ENCODE measurements around the gene SPATA16.

DNA sequence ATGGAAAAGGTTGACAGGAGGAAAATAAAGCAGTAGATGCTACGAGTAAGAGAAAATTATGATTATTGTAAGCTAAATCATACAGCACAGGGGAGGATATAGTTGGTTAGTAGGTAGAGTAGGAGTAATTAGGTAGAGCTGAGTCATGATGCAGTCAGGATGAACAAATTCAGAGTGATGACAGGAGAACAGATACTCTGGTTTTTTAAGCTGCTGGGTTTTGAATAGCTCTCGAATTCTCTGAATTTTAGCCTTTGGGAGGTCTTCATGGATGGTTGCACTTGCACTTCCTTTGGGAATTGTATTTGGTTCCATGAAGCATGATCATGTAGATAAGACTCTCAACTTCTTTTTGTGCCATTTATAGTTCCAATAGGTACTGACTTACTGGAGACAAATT, 294.3 kb downstream of the SPATA16 start:
- TF ChIP-seq, protein P1, sequence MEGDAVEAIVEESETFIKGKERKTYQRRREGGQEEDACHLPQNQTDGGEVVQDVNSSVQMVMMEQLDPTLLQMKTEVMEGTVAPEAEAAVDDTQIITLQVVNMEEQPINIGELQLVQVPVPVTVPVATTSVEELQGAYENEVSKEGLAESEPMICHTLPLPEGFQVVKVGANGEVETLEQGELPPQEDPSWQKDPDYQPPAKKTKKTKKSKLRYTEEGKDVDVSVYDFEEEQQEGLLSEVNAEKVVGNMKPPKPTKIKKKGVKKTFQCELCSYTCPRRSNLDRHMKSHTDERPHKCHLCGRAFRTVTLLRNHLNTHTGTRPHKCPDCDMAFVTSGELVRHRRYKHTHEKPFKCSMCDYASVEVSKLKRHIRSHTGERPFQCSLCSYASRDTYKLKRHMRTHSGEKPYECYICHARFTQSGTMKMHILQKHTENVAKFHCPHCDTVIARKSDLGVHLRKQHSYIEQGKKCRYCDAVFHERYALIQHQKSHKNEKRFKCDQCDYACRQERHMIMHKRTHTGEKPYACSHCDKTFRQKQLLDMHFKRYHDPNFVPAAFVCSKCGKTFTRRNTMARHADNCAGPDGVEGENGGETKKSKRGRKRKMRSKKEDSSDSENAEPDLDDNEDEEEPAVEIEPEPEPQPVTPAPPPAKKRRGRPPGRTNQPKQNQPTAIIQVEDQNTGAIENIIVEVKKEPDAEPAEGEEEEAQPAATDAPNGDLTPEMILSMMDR (IDR thresholded peaks at IDR 0.05; ENCODE audit: low read length): no peak
- TF ChIP-seq EZH2 (optimal IDR thresholded peaks at IDR 0.05; ENCODE audit: low read depth, low read length) (no peak), EZH2phosphoT487 (IDR thresholded peaks at IDR 0.05; ENCODE audit: low read length) (no peak)
